Measurements from ENCODE around the gene MYO3B.

DNA sequence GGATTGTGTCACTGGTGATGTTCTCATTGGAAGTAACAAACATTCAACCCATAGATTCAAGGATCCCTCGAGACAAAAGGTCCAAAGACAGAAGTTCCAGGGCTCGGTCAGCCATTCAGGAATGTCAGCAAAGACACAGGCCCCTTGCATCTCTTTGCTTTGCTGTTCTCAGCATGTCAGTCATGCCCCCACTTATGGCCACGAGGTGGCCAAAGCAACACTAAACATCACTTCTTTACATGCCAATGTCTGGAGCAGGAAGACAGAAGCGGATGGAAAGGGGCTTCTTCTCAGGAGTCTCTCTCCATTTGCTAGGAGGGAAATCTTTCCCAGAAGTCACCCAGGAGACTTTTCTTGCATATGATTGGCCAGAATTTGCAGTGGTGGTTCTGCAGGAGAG is 345.6 kb downstream of the MYO3B start:
- TF ChIP-seq, protein P1, sequence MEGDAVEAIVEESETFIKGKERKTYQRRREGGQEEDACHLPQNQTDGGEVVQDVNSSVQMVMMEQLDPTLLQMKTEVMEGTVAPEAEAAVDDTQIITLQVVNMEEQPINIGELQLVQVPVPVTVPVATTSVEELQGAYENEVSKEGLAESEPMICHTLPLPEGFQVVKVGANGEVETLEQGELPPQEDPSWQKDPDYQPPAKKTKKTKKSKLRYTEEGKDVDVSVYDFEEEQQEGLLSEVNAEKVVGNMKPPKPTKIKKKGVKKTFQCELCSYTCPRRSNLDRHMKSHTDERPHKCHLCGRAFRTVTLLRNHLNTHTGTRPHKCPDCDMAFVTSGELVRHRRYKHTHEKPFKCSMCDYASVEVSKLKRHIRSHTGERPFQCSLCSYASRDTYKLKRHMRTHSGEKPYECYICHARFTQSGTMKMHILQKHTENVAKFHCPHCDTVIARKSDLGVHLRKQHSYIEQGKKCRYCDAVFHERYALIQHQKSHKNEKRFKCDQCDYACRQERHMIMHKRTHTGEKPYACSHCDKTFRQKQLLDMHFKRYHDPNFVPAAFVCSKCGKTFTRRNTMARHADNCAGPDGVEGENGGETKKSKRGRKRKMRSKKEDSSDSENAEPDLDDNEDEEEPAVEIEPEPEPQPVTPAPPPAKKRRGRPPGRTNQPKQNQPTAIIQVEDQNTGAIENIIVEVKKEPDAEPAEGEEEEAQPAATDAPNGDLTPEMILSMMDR (IDR thresholded peaks at IDR 0.05; ENCODE audit: low read depth, low read length): peak; percentile 26
- no peak for TF ChIP-seq EZH2phosphoT487 (IDR thresholded peaks at IDR 0.05; ENCODE audit: low read depth)
